HepG2 (cell line): Measurements from ENCODE around the gene SLC6A9. TPM values are rescaled to one million over a fixed set of nuclear protein-coding genes. Genes with fewer than 3 reads are reported as not detected.

Experiments
- BRD4 ChIP-seq: sonication (generic); formaldehyde crosslinking; IDR thresholded peaks from 2 replicates; pipeline ENCODE4 v1.4.0; 2020; ENCODE audit warnings: missing genetic modification reagents
- CEBPG ChIP-seq: IDR thresholded peaks from 2 replicates; pipeline ENCODE4 v1.6.1; 2016
- GTF2F1 ChIP-seq: fragments of 150-350 bp; IDR thresholded peaks from 2 replicates; pipeline ENCODE4 v1.6.1; 2014; ENCODE audit warnings: low read length
- HHEX ChIP-seq: IDR thresholded peaks from 2 replicates; pipeline ENCODE4 v1.6.1; 2016; ENCODE audit warnings: control low read depth
- MAF1 ChIP-seq: sonication (generic); formaldehyde crosslinking; IDR thresholded peaks from 2 replicates; pipeline ENCODE4 v1.5.0; 2020; ENCODE audit warnings: missing genetic modification reagents, borderline replicate concordance
- MED8 ChIP-seq: sonication (generic); formaldehyde crosslinking; IDR thresholded peaks from 2 replicates; pipeline ENCODE4 v1.8.1; 2023; ENCODE audit warnings: mild to moderate bottlenecking, missing genetic modification reagents; ENCODE audit not compliant: insufficient replicate concordance
- NFAT5 ChIP-seq: sonication (generic); formaldehyde crosslinking; IDR thresholded peaks from 2 replicates; pipeline ENCODE4 v1.4.0; 2020; ENCODE audit warnings: missing genetic modification reagents
- SETDB1 ChIP-seq: sonication (generic); formaldehyde crosslinking; IDR thresholded peaks from 2 replicates; pipeline ENCODE4 v1.5.1; 2020; ENCODE audit warnings: missing genetic modification reagents, mild to moderate bottlenecking, borderline replicate concordance
- ZBTB21 ChIP-seq: sonication (generic); formaldehyde crosslinking; IDR thresholded peaks from 2 replicates; pipeline ENCODE4 v1.4.0; 2020; ENCODE audit warnings: missing genetic modification reagents
- ZBTB42 ChIP-seq: sonication (generic); formaldehyde crosslinking; IDR thresholded peaks from 2 replicates; pipeline ENCODE4 v1.5.0; 2020; ENCODE audit warnings: mild to moderate bottlenecking, missing genetic modification reagents
- ZNF3 ChIP-seq: IDR thresholded peaks from 2 replicates; pipeline ENCODE4 v1.7.0; 2017; ENCODE audit warnings: inconsistent platforms
- ZNF790 ChIP-seq: sonication (generic); formaldehyde crosslinking; IDR thresholded peaks from 2 replicates; pipeline ENCODE4 v1.8.0; 2022; ENCODE audit warnings: missing genetic modification reagents, mild to moderate bottlenecking, borderline replicate concordance
- polyA plus RNA-seq, 8 experiments: library from polyadenylated mRNA; depleted of rRNA in 3 of 8; stranded (reverse) in 7 of 8; unstranded in 1 of 8; fragments of >200 nt; fragmentation: Illumina TruSeq in 4 of 8; extraction: Trizol in 4 of 8; gene quantifications; 2 replicates each; pipeline versions ENCODE4 v1.2.1 to v1.2.3, GENCODE V29; 2011 to 2016; ENCODE audit warnings: low read depth in 4 of 8, missing spikeins in 1 of 8, mixed read lengths in 1 of 8; ENCODE audit not compliant: insufficient read depth in 1 of 8
- total RNA-seq, 5 experiments: library from RNA; depleted of rRNA; stranded (reverse); fragments of >200 nt; fragmentation: Illumina TruSeq; extraction: Trizol; gene quantifications; 2 replicates each; pipeline ENCODE4 v1.2.3, GENCODE V29; 2016; ENCODE audit warnings: low read depth in 1 of 5
- TF ChIP-seq, protein P1 (sequence below): sonication (generic); formaldehyde crosslinking; IDR thresholded peaks from 2 replicates; pipeline ENCODE4 v1.5.0; 2020; ENCODE audit warnings: mild to moderate bottlenecking, missing genetic modification reagents
- TF ChIP-seq, protein P2 (sequence below): sonication (generic); formaldehyde crosslinking; IDR thresholded peaks from 2 replicates; pipeline ENCODE4 v1.4.0; 2020; ENCODE audit warnings: mild to moderate bottlenecking, missing genetic modification reagents
- TF ChIP-seq, protein P3 (sequence below): sonication (generic); formaldehyde crosslinking; IDR thresholded peaks from 2 replicates; pipeline ENCODE4 v1.4.0; 2020; ENCODE audit warnings: low read depth, mild to moderate bottlenecking, missing genetic modification reagents
- TF ChIP-seq, protein P4 (sequence below): sonication (generic); formaldehyde crosslinking; IDR thresholded peaks from 2 replicates; pipeline ENCODE4 v1.4.0; 2020; ENCODE audit warnings: missing genetic modification reagents

SLC6A9 gene
- total and polyA plus RNA-seq, 2 of the 13 experiments (the other 11 are each of a cell fraction or from before 2014, with no cell fraction given): 8.5 to 9.9 TPM

GRCh38 chr1:43979528-43980254 lies 51.6 kb downstream of the SLC6A9 start (continued):
- TF ChIP-seq, protein P1, sequence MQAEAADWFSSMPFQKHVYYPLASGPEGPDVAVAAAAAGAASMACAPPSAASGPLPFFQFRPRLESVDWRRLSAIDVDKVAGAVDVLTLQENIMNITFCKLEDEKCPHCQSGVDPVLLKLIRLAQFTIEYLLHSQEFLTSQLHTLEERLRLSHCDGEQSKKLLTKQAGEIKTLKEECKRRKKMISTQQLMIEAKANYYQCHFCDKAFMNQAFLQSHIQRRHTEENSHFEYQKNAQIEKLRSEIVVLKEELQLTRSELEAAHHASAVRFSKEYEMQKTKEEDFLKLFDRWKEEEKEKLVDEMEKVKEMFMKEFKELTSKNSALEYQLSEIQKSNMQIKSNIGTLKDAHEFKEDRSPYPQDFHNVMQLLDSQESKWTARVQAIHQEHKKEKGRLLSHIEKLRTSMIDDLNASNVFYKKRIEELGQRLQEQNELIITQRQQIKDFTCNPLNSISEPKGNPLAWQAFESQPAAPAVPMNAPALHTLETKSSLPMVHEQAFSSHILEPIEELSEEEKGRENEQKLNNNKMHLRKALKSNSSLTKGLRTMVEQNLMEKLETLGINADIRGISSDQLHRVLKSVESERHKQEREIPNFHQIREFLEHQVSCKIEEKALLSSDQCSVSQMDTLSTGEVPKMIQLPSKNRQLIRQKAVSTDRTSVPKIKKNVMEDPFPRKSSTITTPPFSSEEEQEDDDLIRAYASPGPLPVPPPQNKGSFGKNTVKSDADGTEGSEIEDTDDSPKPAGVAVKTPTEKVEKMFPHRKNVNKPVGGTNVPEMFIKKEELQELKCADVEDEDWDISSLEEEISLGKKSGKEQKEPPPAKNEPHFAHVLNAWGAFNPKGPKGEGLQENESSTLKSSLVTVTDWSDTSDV (CRISPR knock-in tag): no peak; the same call in 1 of the 2 replicates
- TF ChIP-seq MAF1 (CRISPR knock-in tag) (no peak; the same call in 1 of the 2 replicates), ZBTB42 (CRISPR knock-in tag) (no peak), ZBTB21 (no peak), NFAT5 (CRISPR knock-in tag) (no peak), ZNF790 (no peak), HHEX (CRISPR knock-in tag) (no peak), BRD4 (CRISPR knock-in tag) (no peak), ZNF3 (CRISPR knock-in tag) (no peak), CEBPG (CRISPR knock-in tag) (no peak), MED8 (peak; percentile 67), SETDB1 (CRISPR knock-in tag) (no peak), GTF2F1 (no peak)
- TF ChIP-seq, protein P2, sequence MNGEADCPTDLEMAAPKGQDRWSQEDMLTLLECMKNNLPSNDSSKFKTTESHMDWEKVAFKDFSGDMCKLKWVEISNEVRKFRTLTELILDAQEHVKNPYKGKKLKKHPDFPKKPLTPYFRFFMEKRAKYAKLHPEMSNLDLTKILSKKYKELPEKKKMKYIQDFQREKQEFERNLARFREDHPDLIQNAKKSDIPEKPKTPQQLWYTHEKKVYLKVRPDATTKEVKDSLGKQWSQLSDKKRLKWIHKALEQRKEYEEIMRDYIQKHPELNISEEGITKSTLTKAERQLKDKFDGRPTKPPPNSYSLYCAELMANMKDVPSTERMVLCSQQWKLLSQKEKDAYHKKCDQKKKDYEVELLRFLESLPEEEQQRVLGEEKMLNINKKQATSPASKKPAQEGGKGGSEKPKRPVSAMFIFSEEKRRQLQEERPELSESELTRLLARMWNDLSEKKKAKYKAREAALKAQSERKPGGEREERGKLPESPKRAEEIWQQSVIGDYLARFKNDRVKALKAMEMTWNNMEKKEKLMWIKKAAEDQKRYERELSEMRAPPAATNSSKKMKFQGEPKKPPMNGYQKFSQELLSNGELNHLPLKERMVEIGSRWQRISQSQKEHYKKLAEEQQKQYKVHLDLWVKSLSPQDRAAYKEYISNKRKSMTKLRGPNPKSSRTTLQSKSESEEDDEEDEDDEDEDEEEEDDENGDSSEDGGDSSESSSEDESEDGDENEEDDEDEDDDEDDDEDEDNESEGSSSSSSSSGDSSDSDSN (CRISPR knock-in tag): peak; percentile 47; the same call in 1 of the 2 replicates
- TF ChIP-seq, protein P3, sequence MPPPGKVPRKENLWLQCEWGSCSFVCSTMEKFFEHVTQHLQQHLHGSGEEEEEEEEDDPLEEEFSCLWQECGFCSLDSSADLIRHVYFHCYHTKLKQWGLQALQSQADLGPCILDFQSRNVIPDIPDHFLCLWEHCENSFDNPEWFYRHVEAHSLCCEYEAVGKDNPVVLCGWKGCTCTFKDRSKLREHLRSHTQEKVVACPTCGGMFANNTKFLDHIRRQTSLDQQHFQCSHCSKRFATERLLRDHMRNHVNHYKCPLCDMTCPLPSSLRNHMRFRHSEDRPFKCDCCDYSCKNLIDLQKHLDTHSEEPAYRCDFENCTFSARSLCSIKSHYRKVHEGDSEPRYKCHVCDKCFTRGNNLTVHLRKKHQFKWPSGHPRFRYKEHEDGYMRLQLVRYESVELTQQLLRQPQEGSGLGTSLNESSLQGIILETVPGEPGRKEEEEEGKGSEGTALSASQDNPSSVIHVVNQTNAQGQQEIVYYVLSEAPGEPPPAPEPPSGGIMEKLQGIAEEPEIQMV: no peak
- TF ChIP-seq, protein P4, sequence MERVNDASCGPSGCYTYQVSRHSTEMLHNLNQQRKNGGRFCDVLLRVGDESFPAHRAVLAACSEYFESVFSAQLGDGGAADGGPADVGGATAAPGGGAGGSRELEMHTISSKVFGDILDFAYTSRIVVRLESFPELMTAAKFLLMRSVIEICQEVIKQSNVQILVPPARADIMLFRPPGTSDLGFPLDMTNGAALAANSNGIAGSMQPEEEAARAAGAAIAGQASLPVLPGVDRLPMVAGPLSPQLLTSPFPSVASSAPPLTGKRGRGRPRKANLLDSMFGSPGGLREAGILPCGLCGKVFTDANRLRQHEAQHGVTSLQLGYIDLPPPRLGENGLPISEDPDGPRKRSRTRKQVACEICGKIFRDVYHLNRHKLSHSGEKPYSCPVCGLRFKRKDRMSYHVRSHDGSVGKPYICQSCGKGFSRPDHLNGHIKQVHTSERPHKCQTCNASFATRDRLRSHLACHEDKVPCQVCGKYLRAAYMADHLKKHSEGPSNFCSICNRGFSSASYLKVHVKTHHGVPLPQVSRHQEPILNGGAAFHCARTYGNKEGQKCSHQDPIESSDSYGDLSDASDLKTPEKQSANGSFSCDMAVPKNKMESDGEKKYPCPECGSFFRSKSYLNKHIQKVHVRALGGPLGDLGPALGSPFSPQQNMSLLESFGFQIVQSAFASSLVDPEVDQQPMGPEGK (CRISPR knock-in tag): peak; percentile 80
